Measurements from ENCODE around the gene PHLPP2. TPM values are rescaled to one million over a fixed set of nuclear protein-coding genes. Genes with fewer than 3 reads are reported as not detected.

Gene PHLPP2
- total RNA-seq, 1 donor from 2014 or later = 8.4 TPM

DNA sequence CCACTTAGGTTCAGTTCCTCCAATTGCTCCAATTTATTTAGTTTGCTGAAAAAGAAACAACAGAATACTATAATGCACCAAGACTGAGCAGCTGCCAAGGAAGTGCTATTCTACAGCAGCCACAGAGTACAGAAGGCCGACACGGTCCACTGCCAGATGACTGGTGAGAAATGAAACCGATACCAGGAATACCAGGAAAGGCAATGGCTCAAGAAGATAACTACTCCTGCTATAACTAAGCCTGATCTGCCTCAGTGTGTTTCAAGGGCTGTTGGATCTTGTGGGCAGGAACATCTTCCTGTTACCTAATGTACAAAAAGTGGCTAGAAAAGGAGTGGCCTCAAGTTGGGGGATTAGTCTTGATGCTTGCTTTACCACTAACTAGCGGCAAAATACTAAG lies 65.7 kb downstream of the PHLPP2 start:
- TF ChIP-seq, protein P1, sequence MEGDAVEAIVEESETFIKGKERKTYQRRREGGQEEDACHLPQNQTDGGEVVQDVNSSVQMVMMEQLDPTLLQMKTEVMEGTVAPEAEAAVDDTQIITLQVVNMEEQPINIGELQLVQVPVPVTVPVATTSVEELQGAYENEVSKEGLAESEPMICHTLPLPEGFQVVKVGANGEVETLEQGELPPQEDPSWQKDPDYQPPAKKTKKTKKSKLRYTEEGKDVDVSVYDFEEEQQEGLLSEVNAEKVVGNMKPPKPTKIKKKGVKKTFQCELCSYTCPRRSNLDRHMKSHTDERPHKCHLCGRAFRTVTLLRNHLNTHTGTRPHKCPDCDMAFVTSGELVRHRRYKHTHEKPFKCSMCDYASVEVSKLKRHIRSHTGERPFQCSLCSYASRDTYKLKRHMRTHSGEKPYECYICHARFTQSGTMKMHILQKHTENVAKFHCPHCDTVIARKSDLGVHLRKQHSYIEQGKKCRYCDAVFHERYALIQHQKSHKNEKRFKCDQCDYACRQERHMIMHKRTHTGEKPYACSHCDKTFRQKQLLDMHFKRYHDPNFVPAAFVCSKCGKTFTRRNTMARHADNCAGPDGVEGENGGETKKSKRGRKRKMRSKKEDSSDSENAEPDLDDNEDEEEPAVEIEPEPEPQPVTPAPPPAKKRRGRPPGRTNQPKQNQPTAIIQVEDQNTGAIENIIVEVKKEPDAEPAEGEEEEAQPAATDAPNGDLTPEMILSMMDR (IDR thresholded peaks at IDR 0.05) = no peak
- no peaks in the 10 kb centered on the region for H3K9me3 ChIP-seq
- H3K4me1 ChIP-seq = no peaks in the 10 kb centered on the region
- H3K4me3 ChIP-seq = no peak overlapping the region
- no peak for DNase-seq (ENCODE audit: low spot score in 2 of 2)
- H3K27ac ChIP-seq = no peak overlapping the region
- intact Hi-C loops (cut with DNase I) = no loop called here
- no peaks in the 10 kb centered on the region for H3K27me3 ChIP-seq
- peaks cover 44 to 76% of the 10 kb centered on the region in 2 donors for H3K36me3 ChIP-seq

- intact Hi-C loops (cut with DNase I) = no loop called here
These were observed 74.8 kb downstream of the PHLPP2 start for GRCh38 chr16:71649704-71650103.

DNA sequence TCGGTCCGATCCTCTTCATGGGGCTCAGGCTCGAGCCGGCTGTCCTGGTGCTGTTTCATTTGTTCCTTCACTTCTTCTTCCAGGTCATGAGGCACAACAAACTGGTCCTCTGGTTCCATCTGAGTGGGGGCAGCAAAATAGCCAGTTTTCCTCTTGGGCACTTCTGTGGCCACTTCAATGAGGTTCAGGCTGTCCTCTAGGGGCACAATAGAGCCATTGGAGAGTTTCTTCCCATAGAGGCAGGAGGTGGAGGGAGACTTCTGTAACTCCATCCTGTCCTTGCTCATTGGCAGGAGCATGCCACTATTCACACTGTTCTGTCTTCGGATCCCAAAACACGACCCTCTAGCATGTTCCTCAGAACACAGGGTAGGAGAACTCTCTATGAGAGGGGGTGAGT lies 75.6 kb downstream of the PHLPP2 start:
- no peak overlapping the region for H3K4me3 ChIP-seq

More at GRCh38 chr16:71649704-71650103, 74.8 kb downstream of the PHLPP2 start:
- no peak for DNase-seq (ENCODE audit: low spot score in 2 of 2)
- no peaks in the 10 kb centered on the region for H3K9me3 ChIP-seq
- TF ChIP-seq, protein P1 (IDR thresholded peaks at IDR 0.05) = no peak
- no peak overlapping the region for H3K4me3 ChIP-seq
- no peaks in the 10 kb centered on the region for H3K27me3 ChIP-seq
- H3K27ac ChIP-seq = no peak overlapping the region
- H3K4me1 ChIP-seq = no peaks in the 10 kb centered on the region
- peaks cover 30 to 67% of the 10 kb centered on the region in 2 donors for H3K36me3 ChIP-seq

DNA sequence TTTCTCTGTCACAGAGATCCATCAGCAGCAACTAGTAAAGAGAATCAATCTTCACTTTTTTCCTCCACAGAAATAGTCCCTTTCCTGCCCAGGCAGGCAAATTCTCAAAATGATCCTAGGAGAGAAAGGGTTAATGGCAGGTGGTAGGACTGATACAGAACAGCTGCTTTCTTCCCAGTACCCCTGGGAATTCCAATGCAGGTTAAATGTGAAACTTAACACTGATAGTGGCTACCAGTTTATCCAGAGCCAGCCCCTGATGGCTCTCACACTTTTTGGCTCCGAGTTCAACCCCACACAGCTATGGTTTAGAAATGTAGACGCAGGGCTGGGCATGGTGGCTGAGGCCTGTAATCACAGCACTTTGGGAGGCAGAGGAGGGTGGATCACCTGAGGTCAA lies 76.3 kb downstream of the PHLPP2 start:
- Histone ChIP-seq H3K36me3 (peaks cover 33 to 54% of the 10 kb centered on the region in 2 donors), H3K9me3 (no peaks in the 10 kb centered on the region), H3K4me1 (no peaks in the 10 kb centered on the region), H3K27ac (no peak overlapping the region), H3K4me3 (no peak overlapping the region), H3K27me3 (no peaks in the 10 kb centered on the region)
- DNase-seq (ENCODE audit: low spot score in 2 of 2) = no peak
- intact Hi-C loops (cut with DNase I) = no loop called here
- TF ChIP-seq, protein P1 (IDR thresholded peaks at IDR 0.05) = no peak

More for the DNA sequence above, 75.6 kb downstream of the PHLPP2 start:
- Histone ChIP-seq H3K36me3 (peaks cover 34 to 60% of the 10 kb centered on the region in 2 donors), H3K27me3 (no peaks in the 10 kb centered on the region), H3K27ac (no peak overlapping the region), H3K9me3 (no peaks in the 10 kb centered on the region), H3K4me1 (no peaks in the 10 kb centered on the region)
- TF ChIP-seq, protein P1 (IDR thresholded peaks at IDR 0.05) = no peak
- intact Hi-C loops (cut with DNase I) = no loop called here
- DNase-seq (ENCODE audit: low spot score in 2 of 2) = no peak

DNA sequence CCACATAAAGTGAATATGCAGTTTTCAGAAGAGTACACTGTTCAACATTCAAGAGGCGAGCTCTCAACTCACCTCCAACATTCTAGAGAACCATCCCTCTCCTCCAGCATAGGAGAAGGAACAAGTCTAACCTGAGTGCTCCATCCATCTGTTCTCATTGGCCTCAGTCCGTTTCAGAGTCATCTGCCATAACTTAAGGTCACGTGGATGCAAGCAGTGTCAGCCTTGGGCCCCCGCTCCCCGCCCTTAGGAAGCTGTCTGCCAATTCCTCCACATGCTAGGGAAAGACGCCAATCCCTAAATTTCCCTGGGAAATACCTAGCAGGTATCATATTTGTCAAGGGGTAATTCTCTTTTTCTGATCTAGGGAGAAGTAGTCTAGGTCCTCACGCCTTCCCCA lies 77.1 kb downstream of the PHLPP2 start:
- DNase-seq (ENCODE audit: low spot score in 2 of 2) = no peak
- no peaks in the 10 kb centered on the region for H3K9me3 ChIP-seq
- H3K4me1 ChIP-seq = no peaks in the 10 kb centered on the region
- no peak overlapping the region for H3K27ac ChIP-seq
- intact Hi-C loops (cut with DNase I) = no loop called here
- no peaks in the 10 kb centered on the region for H3K27me3 ChIP-seq
- TF ChIP-seq, protein P1 (IDR thresholded peaks at IDR 0.05) = no peak
- no peak overlapping the region for H3K4me3 ChIP-seq
- H3K36me3 ChIP-seq = peaks cover 31 to 47% of the 10 kb centered on the region in 2 donors

DNA sequence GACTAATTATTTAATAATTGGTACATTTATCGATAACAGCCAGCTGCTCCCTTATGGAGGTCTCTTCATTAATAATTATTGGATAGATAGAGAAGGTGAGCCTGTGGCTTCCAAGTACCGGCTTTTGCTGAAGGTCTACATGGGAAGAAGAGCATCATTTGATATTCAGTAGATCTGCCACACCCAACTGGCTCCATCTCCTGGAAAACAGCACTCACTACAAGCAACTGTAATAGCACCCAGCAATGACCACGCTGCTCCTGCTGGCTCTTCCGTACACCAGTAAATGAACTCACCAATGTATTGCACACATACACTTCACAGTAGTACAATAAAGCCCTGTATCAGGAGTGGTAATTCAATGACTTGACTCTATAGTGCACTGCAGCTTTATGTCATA lies 79.1 kb downstream of the PHLPP2 start:
- Histone ChIP-seq H3K4me3 (no peak overlapping the region), H3K27me3 (no peaks in the 10 kb centered on the region), H3K9me3 (no peaks in the 10 kb centered on the region), H3K4me1 (no peaks in the 10 kb centered on the region), H3K27ac (no peak overlapping the region), H3K36me3 (peaks cover 35 to 46% of the 10 kb centered on the region in 2 donors)
- TF ChIP-seq, protein P1 (IDR thresholded peaks at IDR 0.05) = no peak
- intact Hi-C loops (cut with DNase I) = no loop called here
- DNase-seq (ENCODE audit: low spot score in 2 of 2) = no peak

Measured in ascending aorta (tissue), 2 donors.